Occipital lobe (tissue), 2 donors: ENCODE results near the gene PANK2. TPM values are rescaled to one million over a fixed set of nuclear protein-coding genes. Genes with fewer than 3 reads are reported as not detected.
"Not testable (repeated sequence)": the region's sequence is repeated elsewhere in the genome, so short reads cannot be mapped to it uniquely, and the experiment has no call there.

Experiments used
- DNase-seq: peaks from one replicate; lab custom pipeline; 2025; lab: John Stamatoyannopoulos, UW
- total RNA-seq: library from RNA; depleted of rRNA; stranded (reverse); fragments of >200 nt; gene quantifications from one replicate; pipeline ENCODE4 v1.2.3, GENCODE V29; 2014

Gene PANK2
- total RNA-seq, 1 donor from 2014 or later: 61.6 TPM

DNA sequence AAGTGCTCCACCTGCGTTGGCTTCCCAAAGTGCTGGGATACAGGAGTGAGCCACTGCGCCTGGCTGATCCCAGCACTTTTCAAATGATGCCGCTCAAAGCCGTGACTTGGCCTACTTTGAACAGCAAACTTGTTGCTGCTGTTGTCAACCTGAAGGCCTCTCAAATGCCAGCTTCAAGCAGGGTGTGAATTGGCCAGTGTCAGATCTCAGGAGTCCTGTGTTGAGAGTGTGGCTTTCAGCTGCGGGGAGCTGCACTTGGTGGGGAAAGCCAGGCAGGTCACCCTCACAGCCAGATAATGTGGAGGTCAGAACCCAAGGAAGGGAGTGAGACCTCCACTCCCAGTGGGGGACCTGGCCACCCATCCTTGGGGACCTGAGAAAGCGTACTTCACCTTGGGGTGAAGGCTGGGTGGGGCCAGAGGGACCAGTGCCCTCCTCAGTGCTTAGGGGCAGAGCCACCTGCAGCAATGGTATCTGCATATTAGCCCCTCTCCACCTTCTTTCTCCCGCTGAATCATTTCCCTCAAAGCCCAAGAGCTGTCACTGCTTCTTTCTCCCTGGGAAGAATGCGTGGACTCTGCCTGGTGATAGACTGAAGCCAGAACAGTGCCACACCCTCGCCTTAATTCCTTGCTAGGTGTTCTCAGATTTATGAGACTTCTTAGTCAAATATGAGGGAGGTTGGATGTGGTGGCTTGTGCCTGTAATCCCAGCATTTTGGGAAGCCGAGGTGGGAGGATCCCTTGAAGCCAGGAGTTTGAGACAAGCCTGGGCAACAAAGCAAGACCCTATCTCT is 19.1 kb upstream of the PANK2 start:
- DNase-seq: no peak

DNA sequence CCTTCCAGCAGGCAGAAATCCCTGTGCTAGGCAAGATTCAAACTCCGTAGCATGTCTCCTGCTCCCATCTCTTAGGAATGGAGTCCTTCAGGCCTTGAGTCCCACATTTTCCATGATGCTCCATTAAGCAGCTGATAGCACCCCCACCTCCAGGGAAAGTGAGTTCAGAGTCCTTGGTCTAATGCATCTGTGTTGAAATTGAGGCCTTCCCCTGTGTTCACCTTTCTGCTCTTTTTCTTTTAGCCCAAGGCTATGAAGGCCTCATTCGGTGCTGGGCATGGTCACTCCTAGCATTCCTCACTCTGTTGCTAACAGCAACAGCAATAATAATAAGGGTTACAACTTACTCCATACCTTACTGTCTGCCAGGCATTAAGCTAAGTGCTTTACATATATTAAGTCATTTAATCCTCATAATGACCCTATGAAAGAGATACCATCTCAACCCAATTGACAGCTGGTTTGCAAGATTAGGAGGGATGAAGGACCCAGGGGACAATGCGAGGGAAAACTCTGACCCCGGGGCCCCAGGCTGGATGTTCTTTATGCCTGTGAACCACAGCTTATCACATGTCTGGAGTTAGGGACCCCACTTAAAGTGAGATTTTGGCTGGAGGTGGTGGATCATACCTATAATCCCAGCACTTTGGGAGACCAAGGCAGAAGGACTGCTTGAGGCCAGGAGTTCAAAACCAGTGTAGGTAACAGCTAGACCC is 17.5 kb upstream of the PANK2 start:
- DNase-seq: no peak

DNA sequence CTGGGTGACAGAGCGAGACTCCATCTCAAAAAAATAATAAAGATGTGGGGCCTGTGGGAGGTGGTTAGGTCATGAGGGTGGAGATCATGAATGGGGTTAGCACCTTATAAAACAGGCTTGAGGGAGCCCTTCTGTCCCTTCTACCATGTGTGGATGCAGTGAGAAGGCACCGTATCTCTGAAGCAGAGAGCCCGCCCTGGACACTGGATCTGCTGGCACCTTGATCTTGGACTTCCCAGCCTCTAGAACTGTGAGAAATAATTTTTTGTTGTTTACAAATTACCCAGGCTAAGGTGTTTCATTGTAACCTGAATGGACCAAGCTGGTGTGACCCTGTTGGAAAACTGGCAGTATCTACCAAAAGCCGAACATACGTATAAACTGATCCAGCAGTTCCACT is 15.7 kb upstream of the PANK2 start:
- no peak for DNase-seq

DNA sequence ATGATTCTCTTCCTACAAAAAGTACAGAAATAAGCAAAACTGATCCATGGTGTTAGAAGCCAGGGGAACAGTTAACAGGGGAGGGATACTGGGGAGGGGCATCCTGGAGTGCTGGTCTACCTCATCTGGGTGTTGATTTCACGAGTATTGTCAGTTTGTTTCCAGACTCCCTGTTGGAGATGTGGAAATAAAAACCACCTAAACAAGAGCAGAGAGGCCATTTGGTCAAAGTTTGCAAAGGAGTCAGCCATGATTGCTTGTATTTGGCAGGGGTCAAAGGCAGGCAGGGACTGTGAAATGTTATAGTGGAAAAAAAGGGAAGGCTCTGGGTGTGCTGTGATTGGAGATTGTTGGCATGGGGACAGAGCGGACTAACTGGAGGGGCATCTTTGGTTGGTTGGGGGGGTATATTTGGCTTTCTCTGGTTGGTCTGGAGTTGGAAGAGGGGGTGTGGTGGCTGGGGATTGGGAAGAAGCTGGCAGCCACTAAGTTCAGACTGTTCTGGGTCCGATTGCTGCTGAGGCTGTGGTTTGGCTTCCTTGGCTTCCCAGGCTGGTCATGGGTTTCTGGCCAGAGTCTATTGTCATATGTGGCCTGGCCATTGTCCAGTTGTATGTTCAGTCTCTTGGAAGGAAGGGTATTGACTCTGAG is 14.9 kb upstream of the PANK2 start:
- no peak for DNase-seq

- DNase-seq: no peak
Observed at GRCh38 chr20:3875378-3875974, 13.7 kb upstream of the PANK2 start.

DNA sequence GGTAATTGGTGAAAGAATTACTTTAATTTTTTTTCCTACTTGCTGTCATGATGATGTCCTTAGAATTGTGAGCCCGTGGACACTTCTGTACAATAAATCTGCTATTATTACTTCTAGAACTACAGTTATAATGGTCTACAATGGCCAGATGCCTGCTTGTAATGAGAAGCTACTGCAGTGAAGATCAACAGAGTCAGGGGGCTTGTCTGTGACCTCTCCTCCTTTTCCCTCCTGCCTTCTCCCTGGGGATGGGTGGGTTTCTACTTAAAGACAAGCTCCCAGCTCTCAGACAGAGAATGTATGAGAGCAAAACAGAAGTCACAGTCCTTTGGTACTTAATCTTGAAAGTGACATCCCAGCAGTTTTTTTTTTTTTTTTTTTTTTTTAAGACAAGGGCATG is 13.2 kb upstream of the PANK2 start:
- no peak for DNase-seq

GRCh38 chr20:3876676-3877075 is 12.5 kb upstream of the PANK2 start:
- DNase-seq: no peak

DNA sequence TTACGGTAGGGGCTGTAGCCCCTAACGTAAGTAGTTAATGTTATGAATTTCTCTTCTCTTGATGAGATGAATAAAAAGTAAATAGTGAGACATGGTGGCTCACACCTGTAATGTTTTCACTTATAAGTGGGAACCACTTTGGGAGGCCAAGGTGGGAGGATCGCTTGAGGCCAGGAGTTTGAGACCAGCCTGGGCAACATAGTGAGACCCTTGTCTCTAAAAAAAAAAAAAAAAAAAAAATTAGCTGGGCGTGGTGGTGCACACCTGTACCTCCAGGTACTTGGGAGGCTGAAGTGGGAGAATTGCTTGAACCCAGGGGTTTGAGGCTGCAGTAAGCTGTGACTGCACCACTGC is 10.3 kb upstream of the PANK2 start:
- DNase-seq: not testable (repeated sequence)

DNA sequence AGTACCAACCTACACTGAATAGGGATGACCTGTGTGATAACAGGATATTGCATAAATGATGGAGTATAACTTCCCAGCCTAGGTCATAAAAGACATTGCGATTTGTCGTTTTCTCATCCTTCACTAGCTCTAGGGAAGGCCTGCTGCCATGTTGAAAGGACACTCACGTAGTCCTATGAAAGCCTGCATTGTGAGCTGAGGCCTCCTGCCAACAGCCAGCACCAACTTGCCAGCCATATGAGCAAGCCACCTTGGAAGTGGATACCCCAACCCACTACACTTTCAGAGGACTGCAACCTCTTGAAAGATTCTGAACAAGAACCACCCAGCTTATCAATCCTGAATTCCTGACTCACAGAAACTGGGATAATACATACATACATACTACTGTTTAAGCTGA is 3.5 kb upstream of the PANK2 start:
- no peak for DNase-seq

DNA sequence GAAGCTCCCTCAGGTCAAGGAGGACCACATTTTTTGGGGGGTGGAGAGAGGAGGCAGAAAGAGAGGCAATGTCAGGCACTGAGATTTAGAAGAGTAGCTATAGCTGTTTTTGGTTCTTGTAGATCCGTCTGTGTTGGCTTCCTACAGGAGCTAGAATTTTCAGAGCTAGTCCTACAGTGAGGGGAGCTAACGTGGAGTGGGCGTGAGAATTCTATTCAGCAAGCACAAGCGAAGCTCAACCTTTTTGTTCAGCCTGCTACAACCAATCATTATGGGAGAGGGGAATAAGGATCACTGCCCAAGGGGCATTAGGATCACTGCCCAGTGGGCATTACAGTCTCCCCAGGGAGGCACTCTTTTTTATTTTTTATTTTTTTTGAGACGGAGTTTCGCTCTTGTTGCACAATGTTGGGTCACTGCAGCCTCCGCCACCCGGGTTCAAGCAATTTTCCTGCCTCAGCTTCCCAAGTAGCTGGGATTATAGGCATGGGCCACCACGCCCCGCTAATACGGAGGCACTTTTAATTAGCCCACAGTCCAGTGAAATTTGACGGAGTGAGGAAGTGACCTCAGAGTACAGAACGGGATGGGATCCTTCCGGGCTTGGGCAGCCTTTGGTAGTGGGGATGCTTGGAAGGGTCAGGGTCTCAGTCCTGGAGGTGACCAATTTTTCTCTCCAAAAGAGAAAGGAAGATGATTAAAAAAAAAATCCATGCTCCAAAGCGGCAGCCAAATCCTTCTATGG is 1.1 kb upstream of the PANK2 start:
- DNase-seq: no peak

GRCh38 chr20:3889489-3890397 is 556 bp downstream of the PANK2 start:
- DNase-seq: no peak

- no peak for DNase-seq
Observed at GRCh38 chr20:3890398-3890751, 1.2 kb downstream of the PANK2 start.

GRCh38 chr20:3890999-3891929 is 2.1 kb downstream of the PANK2 start:
- no peak for DNase-seq

GRCh38 chr20:3894796-3895195 is 5.6 kb downstream of the PANK2 start:
- DNase-seq: no peak

DNA sequence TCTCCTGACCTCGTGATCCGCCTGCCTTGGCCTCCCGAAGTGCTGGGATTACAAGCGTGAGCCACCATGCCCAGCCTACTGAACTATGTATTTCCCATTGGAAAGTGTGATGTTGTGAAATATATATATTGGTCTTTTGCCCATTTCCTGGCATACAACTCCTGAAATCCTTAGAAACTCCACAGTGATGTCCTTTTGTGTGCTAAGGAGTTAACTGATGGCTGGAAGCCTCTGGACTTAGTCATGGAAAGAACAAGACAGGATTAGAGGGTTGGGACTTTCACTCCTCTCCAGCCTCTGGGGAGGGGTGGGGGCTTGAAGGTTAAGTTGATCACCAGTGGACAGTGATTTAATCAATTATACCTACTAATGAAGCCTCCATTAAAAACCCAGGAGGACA is 7.1 kb downstream of the PANK2 start:
- DNase-seq: no peak

- DNase-seq: no peak
Observed at GRCh38 chr20:3896853-3897583, 7.8 kb downstream of the PANK2 start.

DNA sequence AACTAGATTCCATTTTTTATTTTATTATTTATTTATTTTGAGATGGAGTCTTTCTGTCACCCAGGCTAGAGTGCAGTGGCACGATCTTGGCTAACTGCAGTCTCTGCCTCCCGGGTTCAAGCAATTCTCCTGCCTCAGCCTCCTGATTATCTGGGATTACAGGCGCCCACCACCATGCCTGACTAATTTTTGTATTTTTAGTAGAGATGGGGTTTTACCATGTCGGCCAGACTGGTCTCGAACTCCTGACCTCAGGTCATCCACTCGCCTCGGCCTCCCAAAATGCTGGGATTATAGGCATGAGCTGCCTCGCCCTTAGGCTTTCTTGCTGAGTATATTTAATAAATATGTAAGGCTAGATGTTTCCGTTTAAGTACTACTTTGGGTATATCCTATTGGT is 9.0 kb downstream of the PANK2 start:
- not testable (repeated sequence) for DNase-seq

- DNase-seq: no peak
Observed at GRCh38 chr20:3898639-3899038, 9.5 kb downstream of the PANK2 start.

DNA sequence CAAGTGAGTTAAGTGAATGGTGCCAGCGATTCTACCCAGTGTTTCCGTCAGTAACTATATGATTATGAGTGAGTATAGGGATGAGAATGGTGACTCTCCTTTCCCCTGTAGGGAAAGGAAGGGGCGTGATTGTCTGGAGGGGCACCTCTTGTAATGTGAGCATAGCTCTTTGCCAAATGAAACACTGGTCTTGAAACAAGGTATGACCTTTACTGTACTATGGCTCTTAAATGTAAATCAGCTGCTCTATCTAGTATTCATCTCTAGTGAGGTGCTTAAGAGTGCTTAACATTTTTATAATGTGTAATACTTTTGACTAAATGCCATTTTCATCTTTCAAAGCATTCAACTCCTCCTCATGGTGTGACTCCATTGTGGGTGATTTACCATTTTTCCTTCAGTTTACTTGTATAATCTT is 11.0 kb downstream of the PANK2 start:
- DNase-seq: no peak
